BJ (cell line): Measurements from ENCODE around the gene IFNL2. TPM values are rescaled to one million over a fixed set of nuclear protein-coding genes. Genes with fewer than 3 reads are reported as not detected.
"Not testable (repeated sequence)": the region's sequence is repeated elsewhere in the genome, so short reads cannot be mapped to it uniquely, and the experiment has no call there.

ENCODE experiments used
- CTCF ChIA-PET: fragments of 350-600 bp; formaldehyde crosslinking; extraction: SDS; loops from one replicate; lab custom pipeline; 2021; ENCODE audit warnings: antibody characterized with exemption, inconsistent platforms; lab: Yijun Ruan, JAX
- POLR2A ChIA-PET: fragments of 300-600 bp; sonication (Branson Sonifier 250); formaldehyde crosslinking; extraction: SDS; loops from one replicate; lab custom pipeline; 2021; ENCODE audit warnings: antibody characterized with exemption; lab: Charles Lee
- DNase-seq: peaks from one replicate; pipeline ENCODE4 v3.0.0-alpha.2; 2011; ENCODE audit warnings: low read depth
- H3K27me3 ChIP-seq: 2 replicates; pipeline ENCODE4 v1.6.0; 2011; ENCODE audit warnings: low read length; ENCODE audit not compliant: control insufficient read depth, insufficient read depth
- H3K36me3 ChIP-seq: 2 replicates; pipeline ENCODE4 v1.5.1; 2011; ENCODE audit warnings: low read length; ENCODE audit not compliant: control insufficient read depth, insufficient read depth
- H3K4me3 ChIP-seq: 2 replicates; pipeline ENCODE4 v1.5.1; 2011; ENCODE audit warnings: low read depth, mild to moderate bottlenecking, control low read depth, low read length
- CTCF ChIP-seq: IDR thresholded peaks from 2 replicates; pipeline ENCODE4 v1.5.1; 2011; ENCODE audit warnings: low read depth, mild to moderate bottlenecking, control low read depth, inconsistent platforms, low read length, moderate library complexity; ENCODE audit not compliant: insufficient read depth
- polyA plus RNA-seq: library from polyadenylated mRNA; depleted of rRNA; stranded (reverse); fragments of >200 nt; gene quantifications from 2 replicates; pipeline ENCODE4 v1.2.3, GENCODE V29; 2011

The IFNL2 gene
- polyA plus RNA-seq, 1 experiment: not detected

- Histone ChIP-seq H3K36me3 (no peaks in the 10 kb centered on the region), H3K4me3 (no peak overlapping the region), H3K27me3 (peaks cover 4% of the 10 kb centered on the region)
- CTCF ChIA-PET: no interaction called here
- POLR2A ChIA-PET: no interaction called here
- no peak for TF ChIP-seq CTCF
- DNase-seq: no peak
These were observed 2.1 kb downstream of the IFNL2 start for GRCh38 chr19:39270036-39270871.

- H3K4me3 ChIP-seq, H3K27me3 ChIP-seq, H3K36me3 ChIP-seq, DNase-seq, POLR2A ChIA-PET: not testable (repeated sequence)
- CTCF ChIA-PET: interaction anchor here (1.2 to 1.6 kb wide), 2 partner anchors 22 to 33 kb away, joined by 3 to 4 read pairs; partner anchors contain the start of gene IFNL1
These were observed 5.7 kb downstream of the IFNL2 start for GRCh38 chr19:39273859-39274258.

GRCh38 chr19:39275578-39275977 lies 7.4 kb downstream of the IFNL2 start:
- DNase-seq: no peak
- ChIA-PET POLR2A (interaction anchor here (0.6 kb wide), 1 partner anchor 20 kb away, joined by 7 read pairs; no protein-coding TSS in a partner anchor), CTCF (no interaction called here)
- no peaks in the 10 kb centered on the region for H3K36me3 ChIP-seq
- TF ChIP-seq CTCF: no peak
- no peaks in the 10 kb centered on the region; the same call in none of the 2 replicates for H3K27me3 ChIP-seq
- H3K4me3 ChIP-seq: no peak overlapping the region

GRCh38 chr19:39276740-39277139 lies 8.5 kb downstream of the IFNL2 start:
- H3K27me3 ChIP-seq: no peaks in the 10 kb centered on the region; the same call in 1 of the 2 replicates
- no peak for TF ChIP-seq CTCF
- POLR2A ChIA-PET: no interaction called here
- no peak overlapping the region for H3K4me3 ChIP-seq
- CTCF ChIA-PET: no interaction called here
- no peaks in the 10 kb centered on the region for H3K36me3 ChIP-seq
- DNase-seq: no peak

- Histone ChIP-seq H3K36me3 (no peaks in the 10 kb centered on the region), H3K4me3 (no peak overlapping the region), H3K27me3 (no peaks in the 10 kb centered on the region; the same call in 1 of the 2 replicates)
- DNase-seq: no peak
- CTCF ChIA-PET: interaction anchor here (0.6 kb wide), 1 partner anchor 114 kb away, joined by 3 read pairs; no protein-coding TSS in a partner anchor
- POLR2A ChIA-PET: no interaction called here
- no peak for TF ChIP-seq CTCF
These were observed 9.4 kb downstream of the IFNL2 start for GRCh38 chr19:39277598-39277997.

GRCh38 chr19:39282021-39282420 lies 13.8 kb downstream of the IFNL2 start:
- H3K36me3 ChIP-seq: no peaks in the 10 kb centered on the region
- no peak for DNase-seq
- H3K4me3 ChIP-seq: no peak overlapping the region
- TF ChIP-seq CTCF: no peak
- ChIA-PET CTCF (no interaction called here), POLR2A (no interaction called here)
- no peaks in the 10 kb centered on the region; the same call in 1 of the 2 replicates for H3K27me3 ChIP-seq
